Caco-2 (cell line): ENCODE measurements around the gene IKZF1. TPM values are rescaled to one million over a fixed set of nuclear protein-coding genes. Genes with fewer than 3 reads are reported as not detected.

Experiments
- BruUV-seq: library from RNA; stranded (reverse); fragments of 400-500 nt; replicated peaks from 2 replicates; lab custom pipeline; 2021; lab: Mats Ljungman, UMichigan
- CTCF ChIA-PET: fragments of 300-600 bp; sonication (Branson Sonifier 250); formaldehyde crosslinking; loops from one replicate; lab custom pipeline; 2022; ENCODE audit warnings: antibody characterized with exemption; lab: Charles Lee
- POLR2A ChIA-PET: fragments of 300-600 bp; sonication (Branson Sonifier 250); formaldehyde crosslinking; loops from one replicate; lab custom pipeline; 2022; ENCODE audit warnings: antibody characterized with exemption; lab: Charles Lee
- DNase-seq, 2 experiments: peaks; one replicate each; pipeline versions ENCODE4 v3.0.0 to v3.0.0-alpha.2; 2020 to 2022
- H3K27me3 ChIP-seq: replicated peaks from 2 replicates; pipeline ENCODE4 v1.6.0; 2011; ENCODE audit warnings: low read length; ENCODE audit not compliant: control insufficient read depth, insufficient read depth
- H3K36me3 ChIP-seq: 2 replicates; pipeline ENCODE4 v1.5.1; 2011; ENCODE audit warnings: low read length; ENCODE audit not compliant: control insufficient read depth, insufficient read depth
- H3K4me1 ChIP-seq: fragments of 250-450 bp; sonication (Bioruptor Pico); 2 replicates; pipeline ENCODE4 v1.5.1; 2020; ENCODE audit warnings: mild to moderate bottlenecking
- H3K4me3 ChIP-seq: 2 replicates; pipeline ENCODE4 v1.5.1; 2011; ENCODE audit warnings: low read depth, mild to moderate bottlenecking, control low read depth, low read length
- H3K9me3 ChIP-seq: fragments of 250-450 bp; sonication (Bioruptor Pico); 2 replicates; pipeline ENCODE4 v1.5.1; 2020; ENCODE audit warnings: mild to moderate bottlenecking, moderate library complexity
- H3K27ac Mint-ChIP-seq: one replicate; pipeline ENCODE4 v1.8.0; 2022; ENCODE audit warnings: mixed read lengths; ENCODE audit not compliant: unreplicated experiment
- H3K27me3 Mint-ChIP-seq: one replicate; pipeline ENCODE4 v1.8.0; 2022; ENCODE audit warnings: mixed read lengths; ENCODE audit not compliant: insufficient read depth, unreplicated experiment
- H3K36me3 Mint-ChIP-seq: one replicate; pipeline ENCODE4 v1.8.0; 2022; ENCODE audit warnings: mild to moderate bottlenecking, mixed read lengths; ENCODE audit not compliant: insufficient read depth, unreplicated experiment
- H3K4me1 Mint-ChIP-seq: one replicate; pipeline ENCODE4 v1.8.0; 2022; ENCODE audit warnings: low read depth, mixed read lengths; ENCODE audit not compliant: unreplicated experiment
- H3K4me3 Mint-ChIP-seq: one replicate; pipeline ENCODE4 v1.8.0; 2022; ENCODE audit warnings: mild to moderate bottlenecking, moderate library complexity, mixed read lengths; ENCODE audit not compliant: unreplicated experiment
- H3K9me3 Mint-ChIP-seq: one replicate; pipeline ENCODE4 v1.8.0; 2022; ENCODE audit warnings: mixed read lengths; ENCODE audit not compliant: unreplicated experiment
- CTCF ChIP-seq, 2 experiments: fragments of 200-600 bp in 1 of 2; IDR thresholded peaks; 1 replicate in 1 of 2; 2 replicates in 1 of 2; pipeline versions ENCODE4 v1.5.1 to v1.8.0; 2011 to 2022; ENCODE audit warnings: antibody characterized with exemption in 1 of 2, control low read depth in 1 of 2, inconsistent platforms in 1 of 2, low read depth in 1 of 2, low read length in 1 of 2, mild to moderate bottlenecking in 1 of 2, moderate library complexity in 1 of 2; ENCODE audit not compliant: insufficient read depth in 1 of 2, severe bottlenecking in 1 of 2, unreplicated experiment in 1 of 2
- intact Hi-C: fragments of 100-400 bp; cut with micrococcal nuclease; formaldehyde crosslinking; loops from one replicate; pipeline ENCODE4 v1.10.0; 2022; ENCODE audit not compliant: unreplicated experiment
- total RNA-seq: library from RNA; stranded (reverse); gene quantifications from 2 replicates; pipeline ENCODE4 v1.2.3, GENCODE V29; 2022

Gene IKZF1
- total RNA-seq, 1 experiment from 2014 or later: not detected

GRCh38 chr7:50353894-50354595 lies 49.5 kb downstream of the IKZF1 start:
- Mint-ChIP-seq H3K4me3 (no peak overlapping the region), H3K4me1 (no peaks in the 10 kb centered on the region), H3K36me3 (no peaks in the 10 kb centered on the region), H3K9me3 (no peaks in the 10 kb centered on the region), H3K27ac (no peak overlapping the region), H3K27me3 (peaks cover 20% of the 10 kb centered on the region)
- no peak overlapping the region for H3K4me3 ChIP-seq
- no peaks in the 10 kb centered on the region for H3K27me3 ChIP-seq
- H3K36me3 ChIP-seq: no peaks in the 10 kb centered on the region
- ChIA-PET CTCF (no interaction called here), POLR2A (no interaction called here)
- intact Hi-C loops: no loop called here
- H3K4me1 ChIP-seq: no peaks in the 10 kb centered on the region
- no peaks in the 10 kb centered on the region for H3K9me3 ChIP-seq
- TF ChIP-seq CTCF (IDR thresholded peaks at IDR 0.05; ENCODE audit: insufficient read depth in 1 of 2, low read depth in 1 of 2, low read length in 1 of 2, severe bottlenecking in 1 of 2, unreplicated experiment in 1 of 2): no peak
- BruUV-seq: no TSS peak
- no peak for DNase-seq

GRCh38 chr7:50355817-50356178 lies 51.3 kb downstream of the IKZF1 start:
- Mint-ChIP-seq H3K36me3 (no peaks in the 10 kb centered on the region), H3K4me1 (no peaks in the 10 kb centered on the region), H3K4me3 (no peak overlapping the region), H3K9me3 (no peaks in the 10 kb centered on the region), H3K27ac (no peak overlapping the region), H3K27me3 (peaks cover 19% of the 10 kb centered on the region)
- BruUV-seq: no TSS peak
- Histone ChIP-seq H3K27me3 (no peaks in the 10 kb centered on the region), H3K9me3 (no peaks in the 10 kb centered on the region), H3K36me3 (no peaks in the 10 kb centered on the region), H3K4me1 (no peaks in the 10 kb centered on the region), H3K4me3 (no peak overlapping the region)
- DNase-seq: no peak
- POLR2A ChIA-PET: no interaction called here
- intact Hi-C loops: no loop called here
- TF ChIP-seq CTCF (IDR thresholded peaks at IDR 0.05; ENCODE audit: insufficient read depth in 1 of 2, low read depth in 1 of 2, low read length in 1 of 2, severe bottlenecking in 1 of 2, unreplicated experiment in 1 of 2): no peak
- CTCF ChIA-PET: no interaction called here

- no TSS peak for BruUV-seq
- intact Hi-C loops: no loop called here
These were observed 51.9 kb downstream of the IKZF1 start for GRCh38 chr7:50356212-50356944.

More at GRCh38 chr7:50356212-50356944, 51.9 kb downstream of the IKZF1 start:
- Histone ChIP-seq H3K4me1 (no peaks in the 10 kb centered on the region), H3K9me3 (no peaks in the 10 kb centered on the region), H3K27me3 (no peaks in the 10 kb centered on the region), H3K4me3 (no peak overlapping the region), H3K36me3 (no peaks in the 10 kb centered on the region)
- H3K27ac Mint-ChIP-seq: no peak overlapping the region
- no peak overlapping the region for H3K4me3 Mint-ChIP-seq
- peaks cover 22% of the 10 kb centered on the region for H3K27me3 Mint-ChIP-seq
- no peak for TF ChIP-seq CTCF (IDR thresholded peaks at IDR 0.05; ENCODE audit: insufficient read depth in 1 of 2, low read depth in 1 of 2, low read length in 1 of 2, severe bottlenecking in 1 of 2, unreplicated experiment in 1 of 2)
- ChIA-PET CTCF (no interaction called here), POLR2A (no interaction called here)
- no peaks in the 10 kb centered on the region for H3K36me3 Mint-ChIP-seq
- no peaks in the 10 kb centered on the region for H3K4me1 Mint-ChIP-seq
- no peak for DNase-seq
- no peaks in the 10 kb centered on the region for H3K9me3 Mint-ChIP-seq
